HepG2 (cell line): Measurements from ENCODE around the gene METTL22. TPM values are rescaled to one million over a fixed set of nuclear protein-coding genes. Genes with fewer than 3 reads are reported as not detected.

Experiments
- EP300 ChIP-seq, 3 experiments: sonication (generic) in 1 of 3; formaldehyde crosslinking in 1 of 3; IDR thresholded peaks; 2 replicates each; pipeline versions ENCODE4 v1.5.1 to v1.6.1; 2011 to 2020; ENCODE audit warnings: low read depth in 2 of 3, low read length in 2 of 3, borderline replicate concordance in 1 of 3, improper control_type of control experiment in 1 of 3, mild to moderate bottlenecking in 1 of 3, missing genetic modification reagents in 1 of 3, moderate library complexity in 1 of 3
- HHEX ChIP-seq: IDR thresholded peaks from 2 replicates; pipeline ENCODE4 v1.6.1; 2016; ENCODE audit warnings: control low read depth
- ISX ChIP-seq: sonication (generic); formaldehyde crosslinking; conservative IDR thresholded peaks from 2 replicates; pipeline ENCODE4 v1.5.0; 2020; ENCODE audit warnings: missing genetic modification reagents
- TCF7 ChIP-seq: sonication (generic); IDR thresholded peaks from 2 replicates; pipeline ENCODE4 v1.6.1; 2016; ENCODE audit warnings: antibody characterized with exemption, low read depth
- TGIF2 ChIP-seq: IDR thresholded peaks from 2 replicates; pipeline ENCODE4 v1.6.1; 2016; ENCODE audit warnings: control low read depth, missing compliant biosample characterization
- WIZ ChIP-seq: sonication (generic); formaldehyde crosslinking; IDR thresholded peaks from 2 replicates; pipeline ENCODE4 v1.5.1; 2020; ENCODE audit warnings: mild to moderate bottlenecking, missing genetic modification reagents
- YY1 ChIP-seq: IDR thresholded peaks from 2 replicates; pipeline ENCODE4 v1.6.1; 2011; ENCODE audit warnings: low read length, low read depth, moderate library complexity, mild to moderate bottlenecking; ENCODE audit not compliant: insufficient read depth, insufficient replicate concordance
- ZNF260 ChIP-seq: sonication (generic); formaldehyde crosslinking; IDR thresholded peaks from 2 replicates; pipeline ENCODE4 v1.4.0; 2020; ENCODE audit warnings: missing genetic modification reagents, low read depth, mild to moderate bottlenecking, borderline replicate concordance
- ZNF264 ChIP-seq: sonication (generic); formaldehyde crosslinking; IDR thresholded peaks from 2 replicates; pipeline ENCODE4 v1.4.0; 2020; ENCODE audit warnings: missing genetic modification reagents
- ZNF326 ChIP-seq: sonication (generic); formaldehyde crosslinking; IDR thresholded peaks from 2 replicates; pipeline ENCODE4 v1.4.0; 2020; ENCODE audit warnings: missing genetic modification reagents, borderline replicate concordance
- ZNF335 ChIP-seq: sonication (generic); formaldehyde crosslinking; IDR thresholded peaks from 2 replicates; pipeline ENCODE4 v1.4.0; 2020; ENCODE audit warnings: missing genetic modification reagents
- ZNF34 ChIP-seq: sonication (generic); formaldehyde crosslinking; IDR thresholded peaks from 2 replicates; pipeline ENCODE4 v1.4.0; 2020; ENCODE audit warnings: mild to moderate bottlenecking, missing genetic modification reagents, borderline replicate concordance
- ZNF430 ChIP-seq: sonication (generic); formaldehyde crosslinking; IDR thresholded peaks from 2 replicates; pipeline ENCODE4 v1.9.0; 2021; ENCODE audit warnings: mild to moderate bottlenecking, missing genetic modification reagents
- ZNF564 ChIP-seq: sonication (generic); formaldehyde crosslinking; IDR thresholded peaks from 2 replicates; pipeline ENCODE4 v1.8.1; 2023; ENCODE audit warnings: mild to moderate bottlenecking, missing genetic modification reagents
- ZNF724P ChIP-seq: sonication (generic); formaldehyde crosslinking; IDR thresholded peaks from 2 replicates; pipeline ENCODE4 v1.8.0; 2022; ENCODE audit warnings: missing genetic modification reagents, borderline replicate concordance
- polyA plus RNA-seq, 8 experiments: library from polyadenylated mRNA; depleted of rRNA in 3 of 8; stranded (reverse) in 7 of 8; unstranded in 1 of 8; fragments of >200 nt; fragmentation: Illumina TruSeq in 4 of 8; extraction: Trizol in 4 of 8; gene quantifications; 2 replicates each; pipeline versions ENCODE4 v1.2.1 to v1.2.3, GENCODE V29; 2011 to 2016; ENCODE audit warnings: low read depth in 4 of 8, missing spikeins in 1 of 8, mixed read lengths in 1 of 8; ENCODE audit not compliant: insufficient read depth in 1 of 8
- total RNA-seq, 5 experiments: library from RNA; depleted of rRNA; stranded (reverse); fragments of >200 nt; fragmentation: Illumina TruSeq; extraction: Trizol; gene quantifications; 2 replicates each; pipeline ENCODE4 v1.2.3, GENCODE V29; 2016; ENCODE audit warnings: low read depth in 1 of 5
- TF ChIP-seq, protein P1 (sequence below): sonication (generic); formaldehyde crosslinking; IDR thresholded peaks from 2 replicates; pipeline ENCODE4 v1.5.1; 2020; ENCODE audit warnings: missing genetic modification reagents, mild to moderate bottlenecking, borderline replicate concordance
- TF ChIP-seq, protein P2 (sequence below): IDR thresholded peaks from 2 replicates; pipeline ENCODE4 v1.6.1; 2016; ENCODE audit warnings: mild to moderate bottlenecking, missing biosample characterization, missing genetic modification reagents
- TF ChIP-seq, protein P3 (sequence below), 2 experiments: sonication (generic) in 1 of 2; formaldehyde crosslinking in 1 of 2; IDR thresholded peaks; 2 replicates each; pipeline versions ENCODE4 v1.5.1 to v1.6.1; 2011 to 2020; ENCODE audit warnings: borderline replicate concordance in 1 of 2, low read depth in 1 of 2, low read length in 1 of 2, mild to moderate bottlenecking in 1 of 2, missing genetic modification reagents in 1 of 2, moderate library complexity in 1 of 2
- TF ChIP-seq, protein P4 (sequence below): sonication (generic); formaldehyde crosslinking; IDR thresholded peaks from 2 replicates; pipeline ENCODE4 v1.9.0; 2021; ENCODE audit warnings: missing genetic modification reagents, borderline replicate concordance
- TF ChIP-seq, protein P5 (sequence below): sonication (generic); formaldehyde crosslinking; IDR thresholded peaks from 2 replicates; pipeline ENCODE4 v1.5.0; 2020; ENCODE audit warnings: mild to moderate bottlenecking, missing genetic modification reagents, moderate library complexity

Gene METTL22
- total and polyA plus RNA-seq, 2 of the 13 experiments (the other 11 are each of a cell fraction or from before 2014, with no cell fraction given), result 36.2 to 94.8 TPM

DNA sequence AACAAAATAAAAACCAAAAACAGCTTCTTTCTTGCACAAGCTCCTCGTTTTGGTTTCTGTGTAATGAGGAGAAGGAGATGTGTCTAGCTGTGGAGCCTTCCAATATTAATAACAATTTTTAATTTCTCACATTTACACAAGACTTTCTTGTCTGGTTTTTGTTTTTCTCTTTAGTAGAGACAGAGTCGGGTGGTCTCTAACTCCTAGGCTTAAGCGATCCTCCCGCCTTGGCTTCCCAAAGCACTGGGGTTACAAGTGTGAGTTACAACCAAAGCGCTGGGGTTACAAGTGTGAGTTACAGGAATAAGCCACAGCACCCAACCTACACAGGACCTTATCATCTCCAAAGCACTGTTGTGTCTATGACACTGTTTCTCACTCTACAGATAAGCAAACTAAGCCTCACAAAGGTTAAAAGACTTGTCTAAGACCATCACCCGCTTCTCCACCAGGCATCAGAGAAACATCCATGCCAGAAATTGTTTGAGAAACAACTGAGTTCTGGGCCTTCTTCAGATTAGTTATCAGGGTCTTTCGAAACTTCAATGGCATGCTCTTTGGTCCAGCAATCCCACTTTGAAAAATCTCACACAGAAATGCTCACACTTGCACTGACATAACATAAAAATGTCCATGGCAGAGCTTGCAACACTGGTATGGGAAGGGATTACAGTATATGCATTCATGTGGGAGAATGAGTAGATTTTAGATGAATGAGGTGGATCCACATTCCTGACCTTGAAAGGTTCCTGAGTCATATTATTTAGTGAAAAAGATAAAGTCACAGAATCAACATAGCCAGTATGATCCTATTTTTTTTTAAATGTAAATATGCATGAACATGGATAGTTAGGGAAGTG, 56.8 kb downstream of the METTL22 start (continued):
- TF ChIP-seq, protein P1, sequence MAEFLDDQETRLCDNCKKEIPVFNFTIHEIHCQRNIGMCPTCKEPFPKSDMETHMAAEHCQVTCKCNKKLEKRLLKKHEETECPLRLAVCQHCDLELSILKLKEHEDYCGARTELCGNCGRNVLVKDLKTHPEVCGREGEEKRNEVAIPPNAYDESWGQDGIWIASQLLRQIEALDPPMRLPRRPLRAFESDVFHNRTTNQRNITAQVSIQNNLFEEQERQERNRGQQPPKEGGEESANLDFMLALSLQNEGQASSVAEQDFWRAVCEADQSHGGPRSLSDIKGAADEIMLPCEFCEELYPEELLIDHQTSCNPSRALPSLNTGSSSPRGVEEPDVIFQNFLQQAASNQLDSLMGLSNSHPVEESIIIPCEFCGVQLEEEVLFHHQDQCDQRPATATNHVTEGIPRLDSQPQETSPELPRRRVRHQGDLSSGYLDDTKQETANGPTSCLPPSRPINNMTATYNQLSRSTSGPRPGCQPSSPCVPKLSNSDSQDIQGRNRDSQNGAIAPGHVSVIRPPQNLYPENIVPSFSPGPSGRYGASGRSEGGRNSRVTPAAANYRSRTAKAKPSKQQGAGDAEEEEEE, result no peak
- TF ChIP-seq, protein P2, sequence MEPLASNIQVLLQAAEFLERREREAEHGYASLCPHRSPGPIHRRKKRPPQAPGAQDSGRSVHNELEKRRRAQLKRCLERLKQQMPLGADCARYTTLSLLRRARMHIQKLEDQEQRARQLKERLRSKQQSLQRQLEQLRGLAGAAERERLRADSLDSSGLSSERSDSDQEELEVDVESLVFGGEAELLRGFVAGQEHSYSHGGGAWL (CRISPR knock-in tag), result no peak
- TF ChIP-seq WIZ (CRISPR knock-in tag), result no peak
- no peak for TF ChIP-seq ZNF724P
- no peak for TF ChIP-seq ZNF260 (CRISPR knock-in tag)
- TF ChIP-seq ZNF326 (CRISPR knock-in tag), result no peak
- TF ChIP-seq YY1, result peak; percentile 10
- peak; percentile 64; the same call in 1 of the 2 replicates for TF ChIP-seq ZNF264 (CRISPR knock-in tag)
- TF ChIP-seq ZNF34, result peak; percentile 85; the same call in 1 of the 2 replicates
- peak; percentile 81; the same call in 1 of the 2 replicates for TF ChIP-seq ZNF335 (CRISPR knock-in tag)
- TF ChIP-seq, protein P3, sequence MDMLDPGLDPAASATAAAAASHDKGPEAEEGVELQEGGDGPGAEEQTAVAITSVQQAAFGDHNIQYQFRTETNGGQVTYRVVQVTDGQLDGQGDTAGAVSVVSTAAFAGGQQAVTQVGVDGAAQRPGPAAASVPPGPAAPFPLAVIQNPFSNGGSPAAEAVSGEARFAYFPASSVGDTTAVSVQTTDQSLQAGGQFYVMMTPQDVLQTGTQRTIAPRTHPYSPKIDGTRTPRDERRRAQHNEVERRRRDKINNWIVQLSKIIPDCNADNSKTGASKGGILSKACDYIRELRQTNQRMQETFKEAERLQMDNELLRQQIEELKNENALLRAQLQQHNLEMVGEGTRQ (IDR thresholded peaks at IDR 0.05; ENCODE audit: low read depth, low read length), result no peak
- TF ChIP-seq, protein P3 (CRISPR knock-in tag; IDR thresholded peaks at IDR 0.05; ENCODE audit: borderline replicate concordance), result no peak
- peak; percentile 88; the same call in 1 of the 2 replicates for TF ChIP-seq TGIF2 (CRISPR knock-in tag)
- peak; percentile 27 to 89; a peak in 3 of 4 replicates for TF ChIP-seq EP300 (IDR thresholded peaks at IDR 0.05; ENCODE audit: low read depth in 2 of 2, low read length in 2 of 2)
- peak; percentile 89 for TF ChIP-seq EP300 (CRISPR knock-in tag; IDR thresholded peaks at IDR 0.05; ENCODE audit: borderline replicate concordance)
- TF ChIP-seq, protein P4, sequence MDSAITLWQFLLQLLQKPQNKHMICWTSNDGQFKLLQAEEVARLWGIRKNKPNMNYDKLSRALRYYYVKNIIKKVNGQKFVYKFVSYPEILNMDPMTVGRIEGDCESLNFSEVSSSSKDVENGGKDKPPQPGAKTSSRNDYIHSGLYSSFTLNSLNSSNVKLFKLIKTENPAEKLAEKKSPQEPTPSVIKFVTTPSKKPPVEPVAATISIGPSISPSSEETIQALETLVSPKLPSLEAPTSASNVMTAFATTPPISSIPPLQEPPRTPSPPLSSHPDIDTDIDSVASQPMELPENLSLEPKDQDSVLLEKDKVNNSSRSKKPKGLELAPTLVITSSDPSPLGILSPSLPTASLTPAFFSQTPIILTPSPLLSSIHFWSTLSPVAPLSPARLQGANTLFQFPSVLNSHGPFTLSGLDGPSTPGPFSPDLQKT, result no peak
- TF ChIP-seq ISX (CRISPR knock-in tag), result no peak
- TF ChIP-seq ZNF430, result peak; percentile 51; the same call in 1 of the 2 replicates
- peak; percentile 77 for TF ChIP-seq TCF7
- 0 out of 2 replicates have a peak, but pooled peaks have one; percentile 57 for TF ChIP-seq ZNF564 (CRISPR knock-in tag)
- peak; percentile 65 for TF ChIP-seq HHEX (CRISPR knock-in tag)
- TF ChIP-seq, protein P5, sequence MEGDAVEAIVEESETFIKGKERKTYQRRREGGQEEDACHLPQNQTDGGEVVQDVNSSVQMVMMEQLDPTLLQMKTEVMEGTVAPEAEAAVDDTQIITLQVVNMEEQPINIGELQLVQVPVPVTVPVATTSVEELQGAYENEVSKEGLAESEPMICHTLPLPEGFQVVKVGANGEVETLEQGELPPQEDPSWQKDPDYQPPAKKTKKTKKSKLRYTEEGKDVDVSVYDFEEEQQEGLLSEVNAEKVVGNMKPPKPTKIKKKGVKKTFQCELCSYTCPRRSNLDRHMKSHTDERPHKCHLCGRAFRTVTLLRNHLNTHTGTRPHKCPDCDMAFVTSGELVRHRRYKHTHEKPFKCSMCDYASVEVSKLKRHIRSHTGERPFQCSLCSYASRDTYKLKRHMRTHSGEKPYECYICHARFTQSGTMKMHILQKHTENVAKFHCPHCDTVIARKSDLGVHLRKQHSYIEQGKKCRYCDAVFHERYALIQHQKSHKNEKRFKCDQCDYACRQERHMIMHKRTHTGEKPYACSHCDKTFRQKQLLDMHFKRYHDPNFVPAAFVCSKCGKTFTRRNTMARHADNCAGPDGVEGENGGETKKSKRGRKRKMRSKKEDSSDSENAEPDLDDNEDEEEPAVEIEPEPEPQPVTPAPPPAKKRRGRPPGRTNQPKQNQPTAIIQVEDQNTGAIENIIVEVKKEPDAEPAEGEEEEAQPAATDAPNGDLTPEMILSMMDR, result no peak; the same call in 1 of the 2 replicates
